C4-2B (cell line): ENCODE measurements around the gene MAP3K5.

Experiments used
- H3K27ac ChIP-seq: fragments of 450-650 bp; 2 replicates; pipeline ENCODE4 v1.5.1; 2017
- CTCF ChIP-seq: fragments of 450-650 bp; conservative IDR thresholded peaks from 2 replicates; pipeline ENCODE4 v1.5.1; 2017; ENCODE audit warnings: mild to moderate bottlenecking
- ZFX ChIP-seq: fragments of 450-650 bp; IDR thresholded peaks from 2 replicates; pipeline ENCODE4 v1.6.1; 2017

The MAP3K5 gene

GRCh38 chr6:136539967-136540652 is 252.2 kb downstream of the MAP3K5 start:
- H3K27ac ChIP-seq = no peak overlapping the region
- no peak for TF ChIP-seq ZFX
- TF ChIP-seq CTCF = no peak

GRCh38 chr6:136538836-136539235 is 253.4 kb downstream of the MAP3K5 start:
- no peak overlapping the region for H3K27ac ChIP-seq
- TF ChIP-seq ZFX (no peak), CTCF (no peak)

GRCh38 chr6:136535880-136536650 is 256.2 kb downstream of the MAP3K5 start:
- H3K27ac ChIP-seq = no peak overlapping the region
- TF ChIP-seq ZFX = no peak
- no peak for TF ChIP-seq CTCF

GRCh38 chr6:136535017-136535765 is 257.1 kb downstream of the MAP3K5 start:
- TF ChIP-seq ZFX = no peak
- no peak overlapping the region for H3K27ac ChIP-seq

GRCh38 chr6:136534268-136534667 is 258.0 kb downstream of the MAP3K5 start:
- H3K27ac ChIP-seq = no peak overlapping the region
- TF ChIP-seq CTCF (no peak), ZFX (no peak)

- TF ChIP-seq ZFX (no peak), CTCF (no peak)
- no peak overlapping the region for H3K27ac ChIP-seq
Observed at GRCh38 chr6:136533487-136533886, 258.8 kb downstream of the MAP3K5 start.

GRCh38 chr6:136532030-136532429 is 260.2 kb downstream of the MAP3K5 start:
- TF ChIP-seq ZFX (no peak), CTCF (no peak)
- no peak overlapping the region for H3K27ac ChIP-seq
